Psoas muscle (tissue), 8 donors: ENCODE measurements around the gene TNNT1. TPM values are rescaled to one million over a fixed set of nuclear protein-coding genes. Genes with fewer than 3 reads are reported as not detected.
A peak's percentile ranks its signal among the peaks of the same experiment; 100 is the strongest.

Experiments used
- ATAC-seq, 4 donors: fragments of 200-7000 bp; cut with Tn5 transposase; one replicate each; pipeline ENCODE4 v1.9.1; 2020; ENCODE audit warnings: moderate library complexity in 3 of 4, mild to moderate bottlenecking in 2 of 4
- DNase-seq, 2 donors: peaks; one replicate each; pipeline ENCODE4 v3.0.0-alpha.2; 2020
- H3K27ac ChIP-seq: fragments of 200-600 bp; one replicate; pipeline ENCODE4 v1.8.0; 2022
- H3K27me3 ChIP-seq, 3 donors: fragments of 200-600 bp in 1 of 3; one replicate each; pipeline versions ENCODE4 v1.6.1 to v1.8.0; 2013 to 2022; ENCODE audit warnings: low read length in 2 of 3, mild to moderate bottlenecking in 2 of 3, moderate library complexity in 1 of 3; ENCODE audit not compliant: insufficient read depth in 3 of 3
- H3K36me3 ChIP-seq, 2 donors: fragments of 200-600 bp in 1 of 2; one replicate each; pipeline versions ENCODE4 v1.6.1 to v1.8.0; 2013 to 2022; ENCODE audit warnings: low read depth in 1 of 2, mild to moderate bottlenecking in 1 of 2, moderate library complexity in 1 of 2; ENCODE audit not compliant: insufficient read depth in 1 of 2
- H3K4me1 ChIP-seq: fragments of 200-600 bp; one replicate; pipeline ENCODE4 v1.8.0; 2022
- H3K4me3 ChIP-seq: fragments of 200-600 bp; one replicate; pipeline ENCODE4 v1.8.0; 2022; ENCODE audit warnings: mild to moderate bottlenecking
- H3K9me3 ChIP-seq: fragments of 200-600 bp; one replicate; pipeline ENCODE4 v1.8.0; 2022
- WGBS, 3 donors: extraction: QIAGEN DNeasy Blood & Tissue Kit; methylation state at CpG; one replicate each; pipeline versions ENCODE4 v1.1.6 to v1.1.7; 2013; 5-methylcytosine and 5-hydroxymethylcytosine counted together
- intact Hi-C, 2 donors: fragments of 100-400 bp; cut with DNase I; formaldehyde crosslinking; loops; one replicate each; pipeline versions ENCODE4 v1.11.0 to v1.14.2; 2022
- polyA plus RNA-seq, 3 donors: library from polyadenylated mRNA; stranded (reverse); fragments of 200-250 nt; gene quantifications; one replicate each; pipeline ENCODE4 v1.2.3, GENCODE V29; 2013
- total RNA-seq, 4 donors: library from RNA; stranded (reverse); fragmentation: NEBNext Ultra II Directional in 2 of 4; extraction: Animal tissue kit (Norgen Biotek cat#: 25700) in 2 of 4; gene quantifications; one replicate each; pipeline versions ENCODE4 v1.2.1 to v1.2.4, GENCODE V29; 2021 to 2023
- TF ChIP-seq, protein P1 (sequence below): fragments of 200-600 bp; IDR thresholded peaks from one replicate; pipeline ENCODE4 v1.8.0; 2022; ENCODE audit warnings: antibody characterized with exemption
- donor health status: healthy with polysubstance abuse.
- donor health status: DM: no; HTN: no; CAD: no; lungs with moderate emphysema.
- donor health status: Bipolar disorder and iron deficiency.
- donor health status: healthy.
- donor health status: DM: yes; HTN: yes; CAD: no.
- donor health status: DM: no; HTN: no; CAD: no.
- donor health status: DM: no; HTN: no; CAD: no.
- donor health status: DM: yes; HTN: yes; CAD: no.

Gene TNNT1
- total and polyA plus RNA-seq, 7 donors, result 4,522 to 12,694 (median 9,346) TPM

DNA sequence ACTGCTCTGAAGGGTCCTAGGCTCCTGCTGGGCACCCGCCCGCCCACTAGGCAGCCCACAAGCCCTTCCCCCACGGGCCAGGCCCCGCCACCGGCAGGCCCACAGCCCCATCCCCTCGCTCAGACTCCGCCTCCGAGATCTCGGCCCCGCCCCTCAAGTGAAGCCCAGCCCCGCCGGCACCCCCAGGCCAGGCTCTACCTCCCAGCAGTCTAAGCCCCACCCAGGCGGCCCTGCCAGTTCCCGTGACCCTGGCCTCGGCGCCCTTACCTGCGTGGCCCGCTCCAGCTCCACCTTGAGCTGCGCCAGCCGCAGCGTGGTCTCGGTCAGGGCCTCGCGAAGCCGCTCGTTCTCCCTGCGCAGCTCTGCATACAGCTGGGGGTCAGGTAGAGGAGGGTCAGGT is 57.1 kb downstream of the TNNT1 start:
- H3K4me3 ChIP-seq, result no peak overlapping the region
- intact Hi-C loops, result no loop called here
- no peak for ATAC-seq
- H3K4me1 ChIP-seq, result peaks cover 15% of the 10 kb centered on the region
- H3K27me3 ChIP-seq, result peaks cover 0 to 16% (median 0%) of the 10 kb centered on the region in 3 donors
- no peaks in the 10 kb centered on the region for H3K9me3 ChIP-seq
- TF ChIP-seq, protein P1, sequence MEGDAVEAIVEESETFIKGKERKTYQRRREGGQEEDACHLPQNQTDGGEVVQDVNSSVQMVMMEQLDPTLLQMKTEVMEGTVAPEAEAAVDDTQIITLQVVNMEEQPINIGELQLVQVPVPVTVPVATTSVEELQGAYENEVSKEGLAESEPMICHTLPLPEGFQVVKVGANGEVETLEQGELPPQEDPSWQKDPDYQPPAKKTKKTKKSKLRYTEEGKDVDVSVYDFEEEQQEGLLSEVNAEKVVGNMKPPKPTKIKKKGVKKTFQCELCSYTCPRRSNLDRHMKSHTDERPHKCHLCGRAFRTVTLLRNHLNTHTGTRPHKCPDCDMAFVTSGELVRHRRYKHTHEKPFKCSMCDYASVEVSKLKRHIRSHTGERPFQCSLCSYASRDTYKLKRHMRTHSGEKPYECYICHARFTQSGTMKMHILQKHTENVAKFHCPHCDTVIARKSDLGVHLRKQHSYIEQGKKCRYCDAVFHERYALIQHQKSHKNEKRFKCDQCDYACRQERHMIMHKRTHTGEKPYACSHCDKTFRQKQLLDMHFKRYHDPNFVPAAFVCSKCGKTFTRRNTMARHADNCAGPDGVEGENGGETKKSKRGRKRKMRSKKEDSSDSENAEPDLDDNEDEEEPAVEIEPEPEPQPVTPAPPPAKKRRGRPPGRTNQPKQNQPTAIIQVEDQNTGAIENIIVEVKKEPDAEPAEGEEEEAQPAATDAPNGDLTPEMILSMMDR, result no peak
- DNase-seq, result peak in 1 of 2 donors; percentile 13
- peaks cover 3 to 45% of the 10 kb centered on the region in 2 donors for H3K36me3 ChIP-seq
- H3K27ac ChIP-seq, result no peak overlapping the region
- 84 to 86% (median 85%) methylated on average over 25 to 27 of the region's 27 CpGs for WGBS, 3 donors

- Histone ChIP-seq H3K36me3 (peaks cover 3 to 45% of the 10 kb centered on the region in 2 donors), H3K27me3 (peaks cover 0 to 22% (median 3%) of the 10 kb centered on the region in 3 donors), H3K27ac (no peak overlapping the region), H3K4me1 (peaks cover 20% of the 10 kb centered on the region), H3K9me3 (no peaks in the 10 kb centered on the region), H3K4me3 (no peak overlapping the region)
- ATAC-seq (no peak), DNase-seq (peak in 1 of 2 donors; percentile 21)
- 79 to 84% (median 83%) methylated on average over 28 to 32 of the region's 32 CpGs for WGBS, 3 donors
- TF ChIP-seq, protein P1, result no peak
- intact Hi-C loops, result no loop called here
These were observed 57.7 kb downstream of the TNNT1 start for GRCh38 chr19:55091126-55091910.

GRCh38 chr19:55090564-55090963 is 58.4 kb downstream of the TNNT1 start:
- whole genome bisulfite sequencing, 3 donors, result 92 to 97% (median 97%) methylated on average over 13 of the region's 13 CpGs
- Histone ChIP-seq H3K36me3 (peaks cover 3 to 44% of the 10 kb centered on the region in 2 donors), H3K9me3 (no peaks in the 10 kb centered on the region), H3K27me3 (peaks cover 0 to 30% (median 11%) of the 10 kb centered on the region in 3 donors), H3K27ac (no peak overlapping the region), H3K4me1 (peaks cover 20% of the 10 kb centered on the region), H3K4me3 (no peak overlapping the region)
- DNase-seq (peak in 1 of 2 donors; percentile 14), ATAC-seq (no peak)
- TF ChIP-seq, protein P1, result no peak
- intact Hi-C loops, result no loop called here

DNA sequence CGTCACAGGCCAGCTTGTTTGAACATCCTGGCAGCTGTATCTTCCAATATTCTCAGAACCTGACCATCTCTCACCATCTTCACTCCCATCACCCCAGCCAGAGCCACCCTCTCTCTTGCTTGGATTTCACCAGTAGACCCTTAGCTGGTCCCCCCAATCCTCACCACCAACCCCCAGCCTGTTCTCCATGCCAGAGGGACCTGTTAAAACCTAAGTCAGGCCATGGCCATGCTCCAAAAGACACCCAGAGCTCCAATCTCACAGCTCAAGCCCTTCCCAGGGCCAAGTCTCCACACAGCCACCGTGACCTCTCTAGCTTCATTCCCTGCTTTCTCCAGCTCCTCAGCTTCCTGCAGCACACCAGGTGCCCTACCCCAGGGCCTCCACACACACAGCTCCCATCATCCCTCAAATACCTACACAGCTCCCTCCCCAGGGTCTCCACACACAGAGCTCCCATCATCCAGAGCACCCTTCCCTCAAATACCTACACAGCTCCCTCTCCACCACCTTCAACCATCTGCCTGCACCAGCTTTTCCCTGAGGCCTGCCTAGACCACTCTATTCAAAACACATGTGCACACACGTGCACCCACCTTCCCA is 59.6 kb downstream of the TNNT1 start:
- ATAC-seq (no peak), DNase-seq (no peak)
- intact Hi-C loops, result loop anchor here in 1 of 2 donors (2.0 kb wide), 1 partner anchor 71 kb away; no protein-coding TSS in a partner anchor
- TF ChIP-seq, protein P1, result no peak
- Histone ChIP-seq H3K27ac (no peak overlapping the region), H3K36me3 (peaks cover 3 to 32% of the 10 kb centered on the region in 2 donors), H3K4me3 (no peak overlapping the region), H3K27me3 (peaks cover 0 to 41% (median 14%) of the 10 kb centered on the region in 3 donors), H3K4me1 (peaks cover 20% of the 10 kb centered on the region), H3K9me3 (no peaks in the 10 kb centered on the region)
- WGBS, 3 donors, result 77 to 89% (median 84%) methylated on average over 3 of the region's 3 CpGs
